ENCODE results near the gene SON.
"Not testable (repeated sequence)": the region's sequence is repeated elsewhere in the genome, so short reads cannot be mapped to it uniquely, and the experiment has no call there.

The SON gene

DNA sequence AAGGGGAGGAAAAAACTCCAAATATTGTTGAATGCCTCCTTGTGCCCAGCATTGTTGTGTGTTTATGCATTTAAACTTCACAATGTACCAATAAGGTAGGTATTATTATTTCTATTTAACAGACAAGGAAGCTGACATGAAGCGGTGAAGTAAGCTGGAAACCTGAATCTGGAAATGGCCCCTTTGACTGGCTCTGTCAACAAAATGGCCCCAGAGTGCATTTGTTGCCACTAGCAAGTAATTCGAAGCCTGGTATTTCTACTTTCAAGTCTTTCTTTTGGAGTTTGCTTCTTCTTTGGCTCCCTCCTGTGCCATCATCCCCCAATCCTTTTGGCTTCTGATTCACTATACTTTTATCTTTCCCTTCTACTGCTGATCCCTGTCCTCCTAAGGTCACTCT, 75.6 kb downstream of the SON start:
- Histone ChIP-seq H3K4me3 (ENCODE audit: low read depth, low read length) (no peak overlapping the region), H3K4me1 (ENCODE audit: control insufficient read depth in 1 of 2, insufficient read depth in 2 of 2, low read length in 2 of 2) (peaks cover 0 to 2% of the 10 kb centered on the region in 2 experiments), H4K91ac (ENCODE audit: low read depth, low read length) (no peak overlapping the region), H3K18ac (ENCODE audit: low read length) (no peak overlapping the region), H4K8ac (ENCODE audit: low read depth, low read length) (no peak overlapping the region), H3K23ac (ENCODE audit: low read length) (no peak overlapping the region), H3K14ac (ENCODE audit: low read length) (no peak overlapping the region), H3K4ac (ENCODE audit: low read depth, low read length) (no peak overlapping the region), H2BK120ac (ENCODE audit: insufficient read depth, low read length, poor library complexity) (no peak overlapping the region), H3K79me1 (ENCODE audit: low read length) (no peaks in the 10 kb centered on the region), H3K9me3 (ENCODE audit: insufficient read depth, low read depth, low read length) (no peaks in the 10 kb centered on the region), H2AK5ac (ENCODE audit: low read length) (no peak overlapping the region), H2BK12ac (ENCODE audit: low read length) (no peak overlapping the region), H2AFZ (ENCODE audit: insufficient read depth, low read length, poor library complexity) (no peak overlapping the region), H2BK5ac (ENCODE audit: low read depth, low read length, poor library complexity) (no peak overlapping the region), H3K79me2 (ENCODE audit: control insufficient read depth, insufficient read depth, low read length, poor library complexity) (no peaks in the 10 kb centered on the region), H3K27me3 (ENCODE audit: insufficient read depth, low read length) (no peaks in the 10 kb centered on the region), H3K9ac (ENCODE audit: low read length) (no peak overlapping the region), H3K4me2 (ENCODE audit: low read length) (no peak overlapping the region), H3K36me3 (ENCODE audit: control insufficient read depth in 1 of 2, insufficient read depth in 2 of 2, low read length in 2 of 2) (peaks cover 2 to 9% of the 10 kb centered on the region in 2 experiments), H4K12ac (ENCODE audit: low read depth, low read length) (no peak overlapping the region), H3K27ac (ENCODE audit: low read depth, low read length) (no peak overlapping the region)
- DNase-seq: no peak
- WGBS (ENCODE audit: extremely low coverage, insufficient coverage, insufficient read length): no CpG with 5 or more reads among the region's 2 CpGs

DNA sequence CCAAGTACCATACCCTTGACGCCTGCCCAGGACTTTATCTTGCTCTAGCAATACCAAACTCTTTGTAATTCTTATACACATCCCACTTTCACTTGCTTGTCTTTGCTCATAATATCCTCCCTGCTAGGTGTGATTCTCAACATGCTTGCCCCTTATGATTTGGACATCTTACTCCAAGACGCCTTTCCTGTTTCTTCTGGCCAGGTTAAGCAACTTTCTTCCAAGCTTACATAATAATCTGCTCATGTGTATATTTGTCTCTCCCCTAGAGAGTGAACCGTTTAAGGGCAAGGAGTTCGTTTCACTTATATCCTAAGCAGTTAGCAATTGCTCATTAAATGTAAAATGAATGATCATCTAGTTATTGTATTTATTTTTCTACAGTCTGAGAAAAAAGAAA, 76.9 kb downstream of the SON start:
- no CpG with 5 or more reads among the region's 4 CpGs for WGBS (ENCODE audit: extremely low coverage, insufficient coverage, insufficient read length)
- H3K9me3 ChIP-seq (ENCODE audit: insufficient read depth, low read depth, low read length): no peaks in the 10 kb centered on the region

DNA sequence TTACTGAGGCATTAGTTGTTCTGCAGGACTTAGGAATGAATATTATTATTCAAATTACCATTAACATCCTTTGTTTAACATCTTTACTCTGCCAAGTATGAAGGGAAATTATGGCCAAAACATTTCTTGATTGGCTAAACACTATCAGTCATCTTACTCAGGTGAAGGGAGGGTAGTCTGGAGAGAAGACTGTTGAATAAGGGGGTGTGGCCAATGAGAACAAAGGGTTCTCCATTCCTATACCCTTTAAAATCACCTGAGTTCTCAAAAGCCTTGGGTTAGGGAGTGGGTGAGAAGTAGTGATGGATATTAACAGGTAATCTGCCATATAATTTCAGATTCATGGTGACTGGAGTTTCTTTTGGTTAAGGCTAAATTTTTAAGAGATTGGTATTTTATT, 79.4 kb downstream of the SON start:
- H2BK5ac ChIP-seq (ENCODE audit: low read depth, low read length, poor library complexity): no peak overlapping the region
- H2AK5ac ChIP-seq (ENCODE audit: low read length): no peak overlapping the region
- H3K9me3 ChIP-seq (ENCODE audit: insufficient read depth, low read depth, low read length): no peaks in the 10 kb centered on the region
- no peak overlapping the region for H3K4ac ChIP-seq (ENCODE audit: low read depth, low read length)
- H2BK12ac ChIP-seq (ENCODE audit: low read length): no peak overlapping the region
- DNase-seq: no peak
- no peak overlapping the region for H4K91ac ChIP-seq (ENCODE audit: low read depth, low read length)
- H3K9ac ChIP-seq (ENCODE audit: low read length): no peak overlapping the region
- no peak overlapping the region for H3K4me2 ChIP-seq (ENCODE audit: low read length)
- no peak overlapping the region for H3K14ac ChIP-seq (ENCODE audit: low read length)
- no peaks in the 10 kb centered on the region for H3K79me2 ChIP-seq (ENCODE audit: control insufficient read depth, insufficient read depth, low read length, poor library complexity)
- H4K8ac ChIP-seq (ENCODE audit: low read depth, low read length): no peak overlapping the region
- H3K36me3 ChIP-seq (ENCODE audit: control insufficient read depth in 1 of 2, insufficient read depth in 2 of 2, low read length in 2 of 2): peaks cover 5 to 14% of the 10 kb centered on the region in 2 experiments
- no peak overlapping the region for H3K4me3 ChIP-seq (ENCODE audit: low read depth, low read length)
- H2AFZ ChIP-seq (ENCODE audit: insufficient read depth, low read length, poor library complexity): no peak overlapping the region
- H3K27me3 ChIP-seq (ENCODE audit: insufficient read depth, low read length): no peaks in the 10 kb centered on the region
- no peaks in the 10 kb centered on the region for H3K4me1 ChIP-seq (ENCODE audit: control insufficient read depth in 1 of 2, insufficient read depth in 2 of 2, low read length in 2 of 2)
- H3K18ac ChIP-seq (ENCODE audit: low read length): no peak overlapping the region
- H3K27ac ChIP-seq (ENCODE audit: low read depth, low read length): no peak overlapping the region
- no peak overlapping the region for H4K12ac ChIP-seq (ENCODE audit: low read depth, low read length)
- H3K23ac ChIP-seq (ENCODE audit: low read length): no peak overlapping the region
- no peaks in the 10 kb centered on the region for H3K79me1 ChIP-seq (ENCODE audit: low read length)
- H2BK120ac ChIP-seq (ENCODE audit: insufficient read depth, low read length, poor library complexity): no peak overlapping the region

More for the DNA sequence above, 76.9 kb downstream of the SON start:
- no peaks in the 10 kb centered on the region for H3K79me1 ChIP-seq (ENCODE audit: low read length)
- no peak overlapping the region for H2AFZ ChIP-seq (ENCODE audit: insufficient read depth, low read length, poor library complexity)
- no peak overlapping the region for H3K14ac ChIP-seq (ENCODE audit: low read length)
- H4K8ac ChIP-seq (ENCODE audit: low read depth, low read length): no peak overlapping the region
- no peak overlapping the region for H4K12ac ChIP-seq (ENCODE audit: low read depth, low read length)
- no peaks in the 10 kb centered on the region for H3K79me2 ChIP-seq (ENCODE audit: control insufficient read depth, insufficient read depth, low read length, poor library complexity)
- H2BK12ac ChIP-seq (ENCODE audit: low read length): no peak overlapping the region
- peaks cover 5 to 9% of the 10 kb centered on the region in 2 experiments for H3K36me3 ChIP-seq (ENCODE audit: control insufficient read depth in 1 of 2, insufficient read depth in 2 of 2, low read length in 2 of 2)
- H2BK5ac ChIP-seq (ENCODE audit: low read depth, low read length, poor library complexity): no peak overlapping the region
- H3K4me1 ChIP-seq (ENCODE audit: control insufficient read depth in 1 of 2, insufficient read depth in 2 of 2, low read length in 2 of 2): peaks cover 0 to 2% of the 10 kb centered on the region in 2 experiments
- no peaks in the 10 kb centered on the region for H3K27me3 ChIP-seq (ENCODE audit: insufficient read depth, low read length)
- no peak overlapping the region for H3K4ac ChIP-seq (ENCODE audit: low read depth, low read length)
- no peak overlapping the region for H3K4me2 ChIP-seq (ENCODE audit: low read length)
- no peak overlapping the region for H4K91ac ChIP-seq (ENCODE audit: low read depth, low read length)
- H2BK120ac ChIP-seq (ENCODE audit: insufficient read depth, low read length, poor library complexity): no peak overlapping the region
- no peak overlapping the region for H3K18ac ChIP-seq (ENCODE audit: low read length)
- H3K9ac ChIP-seq (ENCODE audit: low read length): no peak overlapping the region
- DNase-seq: peak in 1 of 2 donors; percentile 41
- H3K23ac ChIP-seq (ENCODE audit: low read length): no peak overlapping the region
- no peak overlapping the region for H3K4me3 ChIP-seq (ENCODE audit: low read depth, low read length)
- H2AK5ac ChIP-seq (ENCODE audit: low read length): no peak overlapping the region
- H3K27ac ChIP-seq (ENCODE audit: low read depth, low read length): no peak overlapping the region

DNA sequence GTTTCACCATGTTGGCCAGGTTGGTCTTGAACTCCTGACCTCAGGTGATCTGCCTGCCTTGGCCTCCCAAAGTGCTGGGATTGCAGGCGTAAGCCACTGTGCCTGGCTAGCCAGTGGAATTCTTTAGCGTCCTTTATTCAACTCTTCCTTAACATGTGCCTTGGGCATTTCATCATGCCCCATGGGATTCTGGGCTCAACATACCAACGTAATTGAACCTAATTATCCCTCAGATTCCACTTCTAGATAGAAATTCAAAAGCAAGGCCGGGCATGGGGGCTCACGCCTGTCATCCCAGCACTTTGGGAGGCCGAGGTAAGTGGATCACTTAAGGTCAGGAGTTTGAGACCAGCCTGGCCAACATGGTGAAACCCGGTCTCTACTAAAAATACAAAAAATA, 83.3 kb downstream of the SON start:
- H2BK12ac ChIP-seq (ENCODE audit: low read length); H4K91ac ChIP-seq (ENCODE audit: low read depth, low read length); H3K36me3 ChIP-seq (ENCODE audit: control insufficient read depth in 1 of 2, insufficient read depth in 2 of 2, low read length in 2 of 2); H4K12ac ChIP-seq (ENCODE audit: low read depth, low read length); H3K27ac ChIP-seq (ENCODE audit: low read depth, low read length); H3K79me2 ChIP-seq (ENCODE audit: control insufficient read depth, insufficient read depth, low read length, poor library complexity); H3K27me3 ChIP-seq (ENCODE audit: insufficient read depth, low read length); H3K4ac ChIP-seq (ENCODE audit: low read depth, low read length); H2BK5ac ChIP-seq (ENCODE audit: low read depth, low read length, poor library complexity); H3K9ac ChIP-seq (ENCODE audit: low read length); H2AFZ ChIP-seq (ENCODE audit: insufficient read depth, low read length, poor library complexity); H3K9me3 ChIP-seq (ENCODE audit: insufficient read depth, low read depth, low read length); H3K79me1 ChIP-seq (ENCODE audit: low read length); H2AK5ac ChIP-seq (ENCODE audit: low read length); H3K4me1 ChIP-seq (ENCODE audit: control insufficient read depth in 1 of 2, insufficient read depth in 2 of 2, low read length in 2 of 2); H3K4me3 ChIP-seq (ENCODE audit: low read depth, low read length); H3K14ac ChIP-seq (ENCODE audit: low read length); H4K8ac ChIP-seq (ENCODE audit: low read depth, low read length); H3K18ac ChIP-seq (ENCODE audit: low read length); H3K23ac ChIP-seq (ENCODE audit: low read length); H2BK120ac ChIP-seq (ENCODE audit: insufficient read depth, low read length, poor library complexity); H3K4me2 ChIP-seq (ENCODE audit: low read length): not testable (repeated sequence)
- no CpG with 5 or more reads among the region's 7 CpGs for WGBS (ENCODE audit: extremely low coverage, insufficient coverage, insufficient read length)
- peak in 1 of 2 donors; percentile 61 for DNase-seq
